NCI-H510A (cell line): Measurements from ENCODE around the gene TRIM54.
A peak's percentile ranks its signal among the peaks of the same experiment; 100 is the strongest.

ENCODE experiments used
- DNase-seq: peaks from one replicate; lab custom pipeline; 2025; lab: John Stamatoyannopoulos, UW

Gene TRIM54

DNA sequence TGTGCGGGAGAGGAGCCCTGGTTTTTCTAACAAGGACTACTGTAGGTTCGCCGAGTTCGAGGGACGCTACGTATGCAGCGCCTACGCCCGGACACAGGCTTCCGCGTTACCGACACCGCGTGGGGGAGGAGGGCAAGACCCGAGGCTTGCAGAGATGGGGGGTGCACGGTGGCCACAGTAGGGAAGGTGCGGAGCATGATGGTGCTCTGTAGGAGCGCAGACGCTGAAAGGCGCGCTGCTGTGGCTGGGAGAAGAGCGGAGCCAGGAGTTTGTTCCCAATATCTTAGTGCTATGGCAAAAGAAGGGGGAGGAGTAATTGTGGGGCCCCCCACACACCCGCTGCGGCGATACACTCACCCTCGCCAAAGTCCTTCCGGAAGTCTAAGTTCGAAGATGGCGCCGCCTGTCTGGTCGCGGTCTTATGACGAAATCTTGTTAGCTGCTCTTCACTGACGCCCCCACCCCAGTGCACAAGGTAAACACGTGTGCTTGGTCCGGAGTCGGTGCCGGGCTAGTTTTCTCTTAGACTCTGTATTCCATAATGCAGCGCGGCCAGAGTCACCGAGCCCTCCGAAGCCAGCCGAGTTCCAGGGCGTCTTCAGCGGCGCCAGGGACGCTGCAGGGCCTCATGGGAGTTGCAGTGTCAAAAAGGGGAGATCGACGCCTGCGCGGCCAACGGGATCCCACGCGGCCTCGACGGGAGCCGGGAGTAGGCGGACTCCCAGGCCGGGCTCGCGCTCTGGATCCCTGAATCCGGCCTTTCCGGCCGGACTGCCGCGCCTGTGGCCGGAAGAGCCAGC lies 74.4 kb downstream of the TRIM54 start, which contains the start of gene GTF3C2:
Gene GTF3C2, minus strand, starts transcription at position 383 of the 800 bp plus-strand sequence. CDS start 13,210 bp downstream, outside the sequence.
- peak; percentile 99 for DNase-seq
